ENCODE measurements around the gene MYO18A.

MYO18A gene

GRCh38 chr17:29162909-29163341, 17.3 kb downstream of the MYO18A start:
- no peak overlapping the region for H3K4me3 ChIP-seq (ENCODE audit: low read depth in 1 of 2, low read length in 2 of 2)
- H3K36me3 ChIP-seq (ENCODE audit: insufficient read depth, low read length), result no peaks in the 10 kb centered on the region; the same call in 1 of the 2 replicates
- no peak overlapping the region for H3K9ac ChIP-seq (ENCODE audit: low read depth, low read length)
- no peaks in the 10 kb centered on the region for H3K79me2 ChIP-seq (ENCODE audit: insufficient read depth, low read length)
- no peak overlapping the region for H3K4me2 ChIP-seq (ENCODE audit: insufficient read depth, low read length)
- H4K20me1 ChIP-seq (ENCODE audit: insufficient read depth, low read length), result no peaks in the 10 kb centered on the region
- TF ChIP-seq EZH2 (IDR thresholded peaks at IDR 0.05; ENCODE audit: borderline replicate concordance, low read depth, low read length, severe bottlenecking) (no peak), CTCF (IDR thresholded peaks at IDR 0.05; ENCODE audit: borderline replicate concordance, extremely low read depth, low read length, poor library complexity, severe bottlenecking) (no peak)
- no peak overlapping the region for H2AFZ ChIP-seq (ENCODE audit: low read depth, low read length)
- ATAC-seq (ENCODE audit: insufficient read depth, low read depth) (no peak), DNase-seq (no peak)
- no peak overlapping the region for H3K27ac ChIP-seq (ENCODE audit: low read length)
- no peaks in the 10 kb centered on the region for H3K9me3 ChIP-seq (ENCODE audit: insufficient read depth, low read length, severe bottlenecking)
- no peaks in the 10 kb centered on the region for H3K27me3 ChIP-seq (ENCODE audit: insufficient read depth, low read length, poor library complexity)
- H3K4me1 ChIP-seq (ENCODE audit: insufficient read depth, low read length), result no peaks in the 10 kb centered on the region; the same call in 1 of the 2 replicates

GRCh38 chr17:29162082-29162908, 17.9 kb downstream of the MYO18A start:
- Histone ChIP-seq H3K9ac (ENCODE audit: low read depth, low read length) (no peak overlapping the region), H3K79me2 (ENCODE audit: insufficient read depth, low read length) (no peaks in the 10 kb centered on the region), H2AFZ (ENCODE audit: low read depth, low read length) (no peak overlapping the region), H3K27ac (ENCODE audit: low read length) (no peak overlapping the region), H3K36me3 (ENCODE audit: insufficient read depth, low read length) (no peaks in the 10 kb centered on the region; the same call in 1 of the 2 replicates), H3K9me3 (ENCODE audit: insufficient read depth, low read length, severe bottlenecking) (no peaks in the 10 kb centered on the region), H3K4me1 (ENCODE audit: insufficient read depth, low read length) (no peaks in the 10 kb centered on the region; the same call in 1 of the 2 replicates), H4K20me1 (ENCODE audit: insufficient read depth, low read length) (no peaks in the 10 kb centered on the region), H3K4me2 (ENCODE audit: insufficient read depth, low read length) (no peak overlapping the region), H3K4me3 (ENCODE audit: low read depth in 1 of 2, low read length in 2 of 2) (no peak overlapping the region), H3K27me3 (ENCODE audit: insufficient read depth, low read length, poor library complexity) (no peaks in the 10 kb centered on the region)
- TF ChIP-seq EZH2 (IDR thresholded peaks at IDR 0.05; ENCODE audit: borderline replicate concordance, low read depth, low read length, severe bottlenecking) (no peak), CTCF (IDR thresholded peaks at IDR 0.05; ENCODE audit: borderline replicate concordance, extremely low read depth, low read length, poor library complexity, severe bottlenecking) (no peak)
- ATAC-seq (ENCODE audit: insufficient read depth, low read depth) (no peak), DNase-seq (no peak)

- H4K20me1 ChIP-seq (ENCODE audit: insufficient read depth, low read length), result no peaks in the 10 kb centered on the region
- H3K4me1 ChIP-seq (ENCODE audit: insufficient read depth, low read length), result peaks cover 7% of the 10 kb centered on the region
- TF ChIP-seq EZH2 (IDR thresholded peaks at IDR 0.05; ENCODE audit: borderline replicate concordance, low read depth, low read length, severe bottlenecking), result no peak
- TF ChIP-seq CTCF (IDR thresholded peaks at IDR 0.05; ENCODE audit: borderline replicate concordance, extremely low read depth, low read length, poor library complexity, severe bottlenecking), result no peak
- H3K9me3 ChIP-seq (ENCODE audit: insufficient read depth, low read length, severe bottlenecking), result no peaks in the 10 kb centered on the region
- H3K4me3 ChIP-seq (ENCODE audit: low read depth in 1 of 2, low read length in 2 of 2), result no peak overlapping the region
- H3K27ac ChIP-seq (ENCODE audit: low read length), result no peak overlapping the region
- H3K79me2 ChIP-seq (ENCODE audit: insufficient read depth, low read length), result no peaks in the 10 kb centered on the region
- H3K9ac ChIP-seq (ENCODE audit: low read depth, low read length), result no peak overlapping the region
- no peak overlapping the region for H2AFZ ChIP-seq (ENCODE audit: low read depth, low read length)
- no peaks in the 10 kb centered on the region for H3K36me3 ChIP-seq (ENCODE audit: insufficient read depth, low read length)
- DNase-seq (no peak), ATAC-seq (ENCODE audit: insufficient read depth, low read depth) (no peak)
- H3K4me2 ChIP-seq (ENCODE audit: insufficient read depth, low read length), result no peak overlapping the region
- H3K27me3 ChIP-seq (ENCODE audit: insufficient read depth, low read length, poor library complexity), result no peaks in the 10 kb centered on the region
Measured at GRCh38 chr17:29160253-29160652, 19.9 kb downstream of the MYO18A start.

Measured in DND-41 (cell line).